ENCODE data around the gene WASF2.

Gene WASF2

GRCh38 chr1:27372022-27372807, 117.8 kb downstream of the WASF2 start:
- no peak for FAIRE-seq

- FAIRE-seq, result no peak
These were observed 120.9 kb downstream of the WASF2 start for GRCh38 chr1:27368869-27369582.

GRCh38 chr1:27367160-27367650, 122.8 kb downstream of the WASF2 start:
- FAIRE-seq, result no peak

- FAIRE-seq, result no peak
These were observed 123.4 kb downstream of the WASF2 start, which contains the start of gene MAP3K6 for GRCh38 chr1:27366411-27367159. Gene MAP3K6 (minus strand): TSS chr1:27366961. CDS start chr1:27366597, 364 bp downstream.

GRCh38 chr1:27366113-27366410, 123.9 kb downstream of the WASF2 start:
- FAIRE-seq, result no peak

- FAIRE-seq, result no peak
These were observed 124.4 kb downstream of the WASF2 start for GRCh38 chr1:27365372-27366112.

GRCh38 chr1:27364696-27365371, 125.1 kb downstream of the WASF2 start:
- FAIRE-seq, result no peak

- FAIRE-seq, result no peak
These were observed 125.9 kb downstream of the WASF2 start for GRCh38 chr1:27363766-27364695.

- no peak for FAIRE-seq
These were observed 128.4 kb downstream of the WASF2 start for GRCh38 chr1:27361553-27361952.

GRCh38 chr1:27361044-27361402, 128.9 kb downstream of the WASF2 start:
- no peak for FAIRE-seq

GRCh38 chr1:27360159-27361043, 129.6 kb downstream of the WASF2 start:
- no peak for FAIRE-seq

GRCh38 chr1:27359822-27360158, 130.2 kb downstream of the WASF2 start:
- FAIRE-seq, result no peak

- no peak for FAIRE-seq
These were observed 131.0 kb downstream of the WASF2 start for GRCh38 chr1:27358928-27359313.

GRCh38 chr1:27358038-27358927, 131.7 kb downstream of the WASF2 start:
- FAIRE-seq, result no peak

- FAIRE-seq, result no peak
These were observed 132.5 kb downstream of the WASF2 start for GRCh38 chr1:27357281-27358037.

GRCh38 chr1:27356619-27357280, 133.2 kb downstream of the WASF2 start:
- no peak for FAIRE-seq

- FAIRE-seq, result no peak
These were observed 133.7 kb downstream of the WASF2 start for GRCh38 chr1:27356277-27356618.

- FAIRE-seq, result no peak
These were observed 134.3 kb downstream of the WASF2 start for GRCh38 chr1:27355683-27356082.

Measured in colon (tissue), 2 donors.